Liver (tissue), 9 donors: ENCODE measurements around the gene C4orf33. TPM values are rescaled to one million over a fixed set of nuclear protein-coding genes. Genes with fewer than 3 reads are reported as not detected.

Source experiments
- DNase-seq: peaks from one replicate; pipeline ENCODE4 v3.0.0-alpha.2; 2017; ENCODE audit warnings: low spot score
- H3K27ac ChIP-seq, 2 donors: one replicate each; pipeline ENCODE4 v1.7.0; 2013; ENCODE audit warnings: inconsistent platforms in 2 of 2, low read length in 2 of 2, control low read depth in 1 of 2, low read depth in 1 of 2, mild to moderate bottlenecking in 1 of 2
- H3K27me3 ChIP-seq, 4 donors: one replicate each; pipeline versions ENCODE4 v1.6.1 to v1.7.0; 2013; ENCODE audit warnings: low read length in 3 of 4, inconsistent platforms in 1 of 4, mild to moderate bottlenecking in 1 of 4, moderate library complexity in 1 of 4; ENCODE audit not compliant: control insufficient read depth in 4 of 4, insufficient read depth in 4 of 4
- H3K36me3 ChIP-seq, 4 donors: one replicate each; pipeline versions ENCODE4 v1.6.1 to v1.7.0; 2013; ENCODE audit warnings: low read length in 3 of 4, mild to moderate bottlenecking in 3 of 4, low read depth in 1 of 4, moderate library complexity in 1 of 4; ENCODE audit not compliant: control insufficient read depth in 4 of 4, insufficient read depth in 3 of 4
- H3K4me1 ChIP-seq, 4 donors: one replicate each; pipeline versions ENCODE4 v1.6.1 to v1.7.0; 2013; ENCODE audit warnings: low read length in 3 of 4, mild to moderate bottlenecking in 3 of 4, moderate library complexity in 1 of 4; ENCODE audit not compliant: control insufficient read depth in 4 of 4, insufficient read depth in 4 of 4
- H3K4me3 ChIP-seq, 3 donors: one replicate each; pipeline versions ENCODE4 v1.6.1 to v1.7.0; 2013; ENCODE audit warnings: low read length in 3 of 3, control low read depth in 1 of 3, low read depth in 1 of 3, mild to moderate bottlenecking in 1 of 3
- H3K9ac ChIP-seq, 2 donors: one replicate each; pipeline ENCODE4 v1.7.0; 2013; ENCODE audit warnings: low read length in 2 of 2, mild to moderate bottlenecking in 2 of 2, moderate library complexity in 2 of 2, control low read depth in 1 of 2, low read depth in 1 of 2
- H3K9me3 ChIP-seq, 4 donors: one replicate each; pipeline versions ENCODE4 v1.6.1 to v1.7.0; 2013; ENCODE audit warnings: low read length in 3 of 4; ENCODE audit not compliant: control insufficient read depth in 4 of 4
- EGR1 ChIP-seq, 2 donors: IDR thresholded peaks; 2 replicates each; pipeline ENCODE4 v1.6.1; 2016 to 2018; ENCODE audit warnings: antibody characterized with exemption in 2 of 2, low read depth in 2 of 2
- FOXA1 ChIP-seq: IDR thresholded peaks from 2 replicates; pipeline ENCODE4 v1.6.1; 2016; ENCODE audit warnings: antibody characterized with exemption
- FOXA2 ChIP-seq: IDR thresholded peaks from 2 replicates; pipeline ENCODE4 v1.6.1; 2016; ENCODE audit warnings: antibody characterized with exemption
- GABPA ChIP-seq, 2 donors: IDR thresholded peaks in 1 of 2; conservative IDR thresholded peaks in 1 of 2; 2 replicates each; pipeline ENCODE4 v1.6.1; 2016; ENCODE audit warnings: antibody characterized with exemption in 2 of 2, mild to moderate bottlenecking in 1 of 2, moderate library complexity in 1 of 2
- HNF4G ChIP-seq: IDR thresholded peaks from 2 replicates; pipeline ENCODE4 v1.6.1; 2016; ENCODE audit warnings: antibody characterized with exemption
- JUND ChIP-seq, 2 donors: IDR thresholded peaks; 2 replicates each; pipeline ENCODE4 v1.6.1; 2016; ENCODE audit warnings: antibody characterized with exemption in 2 of 2
- MAX ChIP-seq: IDR thresholded peaks from 2 replicates; pipeline ENCODE4 v1.6.1; 2016; ENCODE audit warnings: antibody characterized with exemption
- NR2F2 ChIP-seq: IDR thresholded peaks from 2 replicates; pipeline ENCODE4 v1.6.1; 2016; ENCODE audit warnings: antibody characterized with exemption
- RAD21 ChIP-seq, 2 donors: IDR thresholded peaks; 2 replicates each; pipeline ENCODE4 v1.6.1; 2016; ENCODE audit warnings: antibody characterized with exemption in 2 of 2, mild to moderate bottlenecking in 2 of 2
- REST ChIP-seq: IDR thresholded peaks from 2 replicates; pipeline ENCODE4 v1.6.1; 2016; ENCODE audit warnings: antibody characterized with exemption, mild to moderate bottlenecking
- RXRA ChIP-seq, 2 donors: IDR thresholded peaks; 2 replicates each; pipeline ENCODE4 v1.6.1; 2017 to 2018; ENCODE audit warnings: antibody characterized with exemption in 2 of 2, mild to moderate bottlenecking in 1 of 2
- SP1 ChIP-seq: IDR thresholded peaks from 2 replicates; pipeline ENCODE4 v1.6.1; 2018; ENCODE audit warnings: antibody characterized with exemption, mild to moderate bottlenecking
- TAF1 ChIP-seq: conservative IDR thresholded peaks from 2 replicates; pipeline ENCODE4 v1.6.1; 2016; ENCODE audit warnings: antibody characterized with exemption, mild to moderate bottlenecking
- ZBTB33 ChIP-seq: IDR thresholded peaks from 2 replicates; pipeline ENCODE4 v1.6.1; 2016; ENCODE audit warnings: antibody characterized with exemption
- WGBS: extraction: QIAGEN DNeasy Blood & Tissue Kit; methylation state at CpG from one replicate; pipeline ENCODE4 v1.1.7; 2013; 5-methylcytosine and 5-hydroxymethylcytosine counted together
- polyA plus RNA-seq, 2 donors: library from polyadenylated mRNA; stranded (reverse) in 1 of 2; unstranded in 1 of 2; fragments of 200-250 nt in 1 of 2; fragments of >200 nt in 1 of 2; fragmentation: Nextera tagmentation in 1 of 2; extraction: Ambion mirVana in 1 of 2; gene quantifications; one replicate each; pipeline versions ENCODE4 v1.2.1 to v1.2.3, GENCODE V29; 2013 to 2015
- total RNA-seq, 2 donors: library from RNA; depleted of rRNA; stranded (reverse); fragments of >200 nt; gene quantifications; one replicate each; pipeline ENCODE4 v1.2.3, GENCODE V29; 2014
- TF ChIP-seq, protein P1 (sequence below): IDR thresholded peaks from 2 replicates; pipeline ENCODE4 v1.6.1; 2016; ENCODE audit warnings: antibody characterized with exemption
- TF ChIP-seq, protein P2 (sequence below): fragments of 150-350 bp; IDR thresholded peaks from 2 replicates; pipeline ENCODE4 v1.5.1; 2017; ENCODE audit warnings: improper control_type of control experiment, low read depth, low read length; ENCODE audit not compliant: missing input control
- donor health status: healthy.
- donor health status: healthy.
- donor health status: healthy.
- donor health status: healthy.
- donor health status: healthy.

Gene C4orf33
- total and polyA plus RNA-seq, 4 donors, result 2.4 to 7.7 (median 4.8) TPM

DNA sequence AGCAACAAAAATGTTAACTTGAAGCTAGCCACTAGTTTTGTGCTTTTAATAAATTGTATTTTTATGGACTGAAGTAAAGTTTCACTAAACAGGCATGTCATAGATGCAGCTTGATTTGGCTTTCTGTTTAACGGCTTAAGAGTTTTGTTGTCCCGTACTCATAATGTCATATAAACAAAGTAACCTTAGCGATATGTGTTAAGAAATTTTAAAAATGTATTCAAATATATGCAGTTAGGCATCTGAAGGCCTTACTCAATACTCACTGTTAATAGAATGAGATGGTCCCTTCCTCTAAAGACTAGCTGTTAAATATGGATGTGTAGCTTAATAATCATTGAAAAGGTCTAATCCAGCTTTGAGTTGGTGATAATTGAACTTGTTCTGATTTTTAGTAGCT, 1.6 kb upstream of the C4orf33 start:
- Histone ChIP-seq H3K36me3 (no peaks in the 10 kb centered on the region), H3K4me1 (peaks cover 2 to 10% (median 2%) of the 10 kb centered on the region in 4 donors), H3K27me3 (no peaks in the 10 kb centered on the region), H3K9ac (no peak overlapping the region), H3K4me3 (no peak overlapping the region), H3K27ac (no peak overlapping the region), H3K9me3 (no peaks in the 10 kb centered on the region)
- DNase-seq, result no peak
- 85% methylated on average over 3 of the region's 3 CpGs for WGBS
- TF ChIP-seq ZBTB33 (no peak), EGR1 (IDR thresholded peaks at IDR 0.05; ENCODE audit: low read depth in 2 of 2) (no peak), JUND (IDR thresholded peaks at IDR 0.05) (no peak), TAF1 (no peak), NR2F2 (no peak), RXRA (IDR thresholded peaks at IDR 0.05) (no peak), SP1 (no peak), RAD21 (IDR thresholded peaks at IDR 0.05) (no peak), REST (no peak), GABPA (IDR thresholded peaks at IDR 0.05 in 1 of 2, conservative IDR thresholded peaks at IDR 0.05 in 1 of 2) (no peak), FOXA2 (no peak), HNF4G (no peak)
- TF ChIP-seq, protein P1, sequence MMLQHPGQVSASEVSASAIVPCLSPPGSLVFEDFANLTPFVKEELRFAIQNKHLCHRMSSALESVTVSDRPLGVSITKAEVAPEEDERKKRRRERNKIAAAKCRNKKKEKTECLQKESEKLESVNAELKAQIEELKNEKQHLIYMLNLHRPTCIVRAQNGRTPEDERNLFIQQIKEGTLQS, result no peak

DNA sequence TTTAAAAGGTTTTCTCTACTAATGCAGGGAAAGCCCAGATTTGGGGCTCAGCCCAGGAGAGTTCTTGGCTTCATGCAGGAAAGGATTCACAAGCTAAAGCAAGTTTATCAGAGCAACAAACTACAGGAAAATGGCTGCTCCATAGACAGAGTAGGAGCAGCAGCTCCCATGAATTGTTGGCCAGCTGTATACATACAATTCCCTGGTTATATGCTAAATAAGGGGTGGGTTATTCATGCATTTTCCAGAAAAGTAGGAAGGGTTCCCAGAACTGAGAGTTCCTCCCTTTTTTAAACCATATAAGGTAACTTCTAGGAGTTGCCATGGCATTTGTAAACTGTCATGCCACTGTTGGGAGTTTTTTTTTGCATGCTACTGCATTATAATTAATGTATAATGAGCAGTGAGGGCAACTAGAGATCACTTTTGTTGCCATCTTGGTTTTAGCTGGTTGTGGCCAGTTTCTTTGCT, 2.6 kb downstream of the C4orf33 start:
- H3K9ac ChIP-seq, result no peak overlapping the region
- H3K27me3 ChIP-seq, result no peaks in the 10 kb centered on the region
- peaks cover 0 to 1% (median 0%) of the 10 kb centered on the region in 4 donors for H3K36me3 ChIP-seq
- H3K9me3 ChIP-seq, result no peaks in the 10 kb centered on the region
- no peak for DNase-seq
- peaks cover 0 to 2% (median 0%) of the 10 kb centered on the region in 4 donors for H3K4me1 ChIP-seq
- no peak overlapping the region for H3K4me3 ChIP-seq
- TF ChIP-seq GABPA (IDR thresholded peaks at IDR 0.05 in 1 of 2, conservative IDR thresholded peaks at IDR 0.05 in 1 of 2) (no peak), FOXA1 (no peak), JUND (IDR thresholded peaks at IDR 0.05) (no peak), RAD21 (IDR thresholded peaks at IDR 0.05) (no peak), ZBTB33 (no peak), NR2F2 (no peak), HNF4G (no peak), MAX (no peak), FOXA2 (no peak), SP1 (no peak), RXRA (IDR thresholded peaks at IDR 0.05) (no peak), TAF1 (no peak)
- TF ChIP-seq, protein P2, sequence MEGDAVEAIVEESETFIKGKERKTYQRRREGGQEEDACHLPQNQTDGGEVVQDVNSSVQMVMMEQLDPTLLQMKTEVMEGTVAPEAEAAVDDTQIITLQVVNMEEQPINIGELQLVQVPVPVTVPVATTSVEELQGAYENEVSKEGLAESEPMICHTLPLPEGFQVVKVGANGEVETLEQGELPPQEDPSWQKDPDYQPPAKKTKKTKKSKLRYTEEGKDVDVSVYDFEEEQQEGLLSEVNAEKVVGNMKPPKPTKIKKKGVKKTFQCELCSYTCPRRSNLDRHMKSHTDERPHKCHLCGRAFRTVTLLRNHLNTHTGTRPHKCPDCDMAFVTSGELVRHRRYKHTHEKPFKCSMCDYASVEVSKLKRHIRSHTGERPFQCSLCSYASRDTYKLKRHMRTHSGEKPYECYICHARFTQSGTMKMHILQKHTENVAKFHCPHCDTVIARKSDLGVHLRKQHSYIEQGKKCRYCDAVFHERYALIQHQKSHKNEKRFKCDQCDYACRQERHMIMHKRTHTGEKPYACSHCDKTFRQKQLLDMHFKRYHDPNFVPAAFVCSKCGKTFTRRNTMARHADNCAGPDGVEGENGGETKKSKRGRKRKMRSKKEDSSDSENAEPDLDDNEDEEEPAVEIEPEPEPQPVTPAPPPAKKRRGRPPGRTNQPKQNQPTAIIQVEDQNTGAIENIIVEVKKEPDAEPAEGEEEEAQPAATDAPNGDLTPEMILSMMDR, result no peak
- TF ChIP-seq, protein P1, result no peak
- no peak overlapping the region for H3K27ac ChIP-seq
